DND-41 (cell line): ENCODE data around the gene GALNT12.

Experiments
- CTCF ChIP-seq: IDR thresholded peaks from 2 replicates; pipeline ENCODE4 v1.5.1; 2012; ENCODE audit warnings: borderline replicate concordance, low read length, moderate library complexity, mild to moderate bottlenecking; ENCODE audit not compliant: poor library complexity, severe bottlenecking; ENCODE audit errors: extremely low read depth
- EZH2 ChIP-seq: IDR thresholded peaks from 3 replicates; pipeline ENCODE4 v1.6.1; 2012; ENCODE audit warnings: borderline replicate concordance, low read depth, mild to moderate bottlenecking, moderate library complexity, low read length, inconsistent platforms; ENCODE audit not compliant: severe bottlenecking

DNA sequence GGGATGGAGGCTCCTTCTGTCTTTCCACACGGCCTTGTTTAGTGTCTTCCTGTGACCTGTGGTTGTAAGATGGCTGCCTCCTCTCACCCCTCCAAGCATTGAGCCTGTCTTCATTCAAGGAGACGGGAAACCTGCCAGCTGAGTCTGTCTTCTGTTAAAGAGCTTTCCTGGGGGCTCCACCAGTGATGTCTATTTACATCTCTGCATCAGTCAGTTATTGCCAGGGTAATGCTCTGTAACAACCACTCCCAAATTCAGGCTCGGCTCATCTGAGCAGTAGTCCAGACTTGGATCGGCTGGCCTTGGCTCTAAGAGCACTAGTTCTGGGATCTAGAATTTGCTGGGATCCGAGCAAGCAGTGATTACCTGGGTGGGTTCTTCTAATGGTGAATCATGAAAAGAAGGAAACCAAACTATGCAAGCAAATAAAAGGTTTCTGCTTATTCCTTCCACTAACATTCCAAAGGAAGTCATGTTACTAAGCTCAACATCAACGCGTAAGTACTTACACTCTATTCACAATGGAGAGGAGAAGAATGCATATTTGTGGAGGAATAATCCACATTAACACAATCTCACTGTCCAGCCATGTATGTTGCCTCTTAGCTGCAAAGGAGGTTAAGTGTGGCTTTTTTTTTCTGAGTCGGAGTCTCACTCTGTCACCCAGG is 61.7 kb downstream of the GALNT12 start:
- TF ChIP-seq EZH2, result no peak
- no peak for TF ChIP-seq CTCF
